ENCODE measurements around the gene BBIP1. TPM values are rescaled to one million over a fixed set of nuclear protein-coding genes. Genes with fewer than 3 reads are reported as not detected.

Gene BBIP1
- total and polyA plus RNA-seq, 9 of the 15 experiments (the other 6 are each of a cell fraction or from before 2014, with no cell fraction given) = 5.2 to 31.0 (median 19.4) TPM

DNA sequence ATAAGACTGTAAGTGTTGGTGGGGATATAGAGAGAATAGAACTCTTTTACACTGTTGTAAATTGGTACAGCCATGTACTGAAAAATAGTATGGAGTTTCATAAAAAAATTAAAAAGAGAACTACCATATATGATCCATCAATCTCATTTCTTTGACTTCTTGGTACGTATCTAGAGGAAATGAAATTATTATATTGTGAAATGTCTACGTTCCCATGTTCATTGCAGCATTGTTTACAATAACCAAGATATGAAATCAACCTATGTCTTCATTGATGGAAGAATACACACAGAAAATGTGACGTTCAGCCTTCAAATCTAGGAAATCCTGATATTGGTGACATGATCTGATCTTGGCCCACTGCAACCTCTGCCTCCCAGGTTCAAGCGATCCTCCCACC is 32.4 kb upstream of the BBIP1 start:
- peaks cover 3% of the 10 kb centered on the region; the same call in 1 of the 3 replicates for H3K36me3 ChIP-seq (ENCODE audit: control insufficient read depth, insufficient read depth, low read length)
- no peaks in the 10 kb centered on the region; a peak in 1 of 5 replicates for H3K4me1 ChIP-seq (replicated peaks in 1 of 2; ENCODE audit: control insufficient read depth in 2 of 2, insufficient read depth in 2 of 2, low read length in 2 of 2)
- TF ChIP-seq CEBPZ (IDR thresholded peaks at IDR 0.05; ENCODE audit: borderline replicate concordance, low read depth, low read length) (no peak), ZBTB17 (CRISPR knock-in tag; IDR thresholded peaks at IDR 0.05) (no peak), SETDB1 (IDR thresholded peaks at IDR 0.05; ENCODE audit: low read length) (no peak), ZNF79 (CRISPR knock-in tag; IDR thresholded peaks at IDR 0.05; ENCODE audit: low read depth) (no peak), MEIS2 (IDR thresholded peaks at IDR 0.05; ENCODE audit: partially characterized antibody) (no peak), ZSCAN29 (IDR thresholded peaks at IDR 0.05) (no peak), ZNF133 (CRISPR knock-in tag; IDR thresholded peaks at IDR 0.05) (no peak), SMAD2 (IDR thresholded peaks at IDR 0.05; ENCODE audit: low read depth, low read length) (no peak), RBFOX2 (IDR thresholded peaks at IDR 0.05; ENCODE audit: low read depth, low read length) (no peak), SNRNP70 (optimal IDR thresholded peaks at IDR 0.05; ENCODE audit: low read depth, low read length) (no peak), TBP (optimal IDR thresholded peaks at IDR 0.05; ENCODE audit: low read depth, low read length) (no peak), SNIP1 (IDR thresholded peaks at IDR 0.05; ENCODE audit: low read depth) (no peak)
- TF ChIP-seq, protein P1, sequence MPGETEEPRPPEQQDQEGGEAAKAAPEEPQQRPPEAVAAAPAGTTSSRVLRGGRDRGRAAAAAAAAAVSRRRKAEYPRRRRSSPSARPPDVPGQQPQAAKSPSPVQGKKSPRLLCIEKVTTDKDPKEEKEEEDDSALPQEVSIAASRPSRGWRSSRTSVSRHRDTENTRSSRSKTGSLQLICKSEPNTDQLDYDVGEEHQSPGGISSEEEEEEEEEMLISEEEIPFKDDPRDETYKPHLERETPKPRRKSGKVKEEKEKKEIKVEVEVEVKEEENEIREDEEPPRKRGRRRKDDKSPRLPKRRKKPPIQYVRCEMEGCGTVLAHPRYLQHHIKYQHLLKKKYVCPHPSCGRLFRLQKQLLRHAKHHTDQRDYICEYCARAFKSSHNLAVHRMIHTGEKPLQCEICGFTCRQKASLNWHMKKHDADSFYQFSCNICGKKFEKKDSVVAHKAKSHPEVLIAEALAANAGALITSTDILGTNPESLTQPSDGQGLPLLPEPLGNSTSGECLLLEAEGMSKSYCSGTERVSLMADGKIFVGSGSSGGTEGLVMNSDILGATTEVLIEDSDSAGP (CRISPR knock-in tag; IDR thresholded peaks at IDR 0.05) = no peak
- TF ChIP-seq, protein P2, sequence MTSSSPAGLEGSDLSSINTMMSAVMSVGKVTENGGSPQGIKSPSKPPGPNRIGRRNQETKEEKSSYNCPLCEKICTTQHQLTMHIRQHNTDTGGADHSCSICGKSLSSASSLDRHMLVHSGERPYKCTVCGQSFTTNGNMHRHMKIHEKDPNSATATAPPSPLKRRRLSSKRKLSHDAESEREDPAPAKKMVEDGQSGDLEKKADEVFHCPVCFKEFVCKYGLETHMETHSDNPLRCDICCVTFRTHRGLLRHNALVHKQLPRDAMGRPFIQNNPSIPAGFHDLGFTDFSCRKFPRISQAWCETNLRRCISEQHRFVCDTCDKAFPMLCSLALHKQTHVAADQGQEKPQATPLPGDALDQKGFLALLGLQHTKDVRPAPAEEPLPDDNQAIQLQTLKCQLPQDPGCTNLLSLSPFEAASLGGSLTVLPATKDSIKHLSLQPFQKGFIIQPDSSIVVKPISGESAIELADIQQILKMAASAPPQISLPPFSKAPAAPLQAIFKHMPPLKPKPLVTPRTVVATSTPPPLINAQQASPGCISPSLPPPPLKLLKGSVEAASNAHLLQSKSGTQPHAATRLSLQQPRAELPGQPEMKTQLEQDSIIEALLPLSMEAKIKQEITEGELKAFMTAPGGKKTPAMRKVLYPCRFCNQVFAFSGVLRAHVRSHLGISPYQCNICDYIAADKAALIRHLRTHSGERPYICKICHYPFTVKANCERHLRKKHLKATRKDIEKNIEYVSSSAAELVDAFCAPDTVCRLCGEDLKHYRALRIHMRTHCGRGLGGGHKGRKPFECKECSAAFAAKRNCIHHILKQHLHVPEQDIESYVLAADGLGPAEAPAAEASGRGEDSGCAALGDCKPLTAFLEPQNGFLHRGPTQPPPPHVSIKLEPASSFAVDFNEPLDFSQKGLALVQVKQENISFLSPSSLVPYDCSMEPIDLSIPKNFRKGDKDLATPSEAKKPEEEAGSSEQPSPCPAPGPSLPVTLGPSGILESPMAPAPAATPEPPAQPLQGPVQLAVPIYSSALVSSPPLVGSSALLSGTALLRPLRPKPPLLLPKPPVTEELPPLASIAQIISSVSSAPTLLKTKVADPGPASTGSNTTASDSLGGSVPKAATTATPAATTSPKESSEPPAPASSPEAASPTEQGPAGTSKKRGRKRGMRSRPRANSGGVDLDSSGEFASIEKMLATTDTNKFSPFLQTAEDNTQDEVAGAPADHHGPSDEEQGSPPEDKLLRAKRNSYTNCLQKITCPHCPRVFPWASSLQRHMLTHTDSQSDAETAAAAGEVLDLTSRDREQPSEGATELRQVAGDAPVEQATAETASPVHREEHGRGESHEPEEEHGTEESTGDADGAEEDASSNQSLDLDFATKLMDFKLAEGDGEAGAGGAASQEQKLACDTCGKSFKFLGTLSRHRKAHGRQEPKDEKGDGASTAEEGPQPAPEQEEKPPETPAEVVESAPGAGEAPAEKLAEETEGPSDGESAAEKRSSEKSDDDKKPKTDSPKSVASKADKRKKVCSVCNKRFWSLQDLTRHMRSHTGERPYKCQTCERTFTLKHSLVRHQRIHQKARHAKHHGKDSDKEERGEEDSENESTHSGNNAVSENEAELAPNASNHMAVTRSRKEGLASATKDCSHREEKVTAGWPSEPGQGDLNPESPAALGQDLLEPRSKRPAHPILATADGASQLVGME (CRISPR knock-in tag; IDR thresholded peaks at IDR 0.05) = no peak
- no peak overlapping the region for H3K27ac ChIP-seq (ENCODE audit: extremely low read depth, low read depth, low read length)
- no peak overlapping the region for H3K4me2 ChIP-seq (ENCODE audit: insufficient read depth, low read length)
- no peaks in the 10 kb centered on the region for H3K27me3 ChIP-seq (ENCODE audit: control insufficient read depth in 2 of 2, insufficient read depth in 2 of 2, low read length in 2 of 2)
- CTCF ChIA-PET (ENCODE audit: low intra/inter-chr PET ratio) = no interaction called here
- BruUV-seq (replicated peaks) = no TSS peak
- 80% methylated on average over 3 of the region's 4 CpGs for WGBS (ENCODE audit: insufficient coverage, low coverage, missing lambda C conversion rate)
- DNase-seq (ENCODE audit: extremely low read depth in 1 of 4, low spot score in 3 of 4) (no peak), FAIRE-seq (no peak), ATAC-seq (no peak)
- H4K20me1 ChIP-seq (replicated peaks; ENCODE audit: control insufficient read depth, insufficient read depth, low read length) = 0 out of 2 replicates have a peak, but pooled peaks cover 3% of the 10 kb centered on the region
- peaks cover 25% of the 10 kb centered on the region; the same call in 2 of the 3 replicates for H3K79me2 ChIP-seq (ENCODE audit: control insufficient read depth, insufficient read depth, low read length)
- H3K9ac ChIP-seq (ENCODE audit: insufficient read depth in 1 of 2, low read depth in 2 of 2, low read length in 2 of 2) = no peak overlapping the region
- no peaks in the 10 kb centered on the region for H3K9me1 ChIP-seq (ENCODE audit: control insufficient read depth, insufficient read depth, low read length)
- no peaks in the 10 kb centered on the region for H3K9me3 ChIP-seq (replicated peaks; ENCODE audit: control insufficient read depth, insufficient read depth, low read depth, low read length)
- POLR2A ChIA-PET = no interaction called here
- in situ Hi-C loops (cut with MboI) = no loop called here
- no peak overlapping the region for H3K4me3 ChIP-seq
- intact Hi-C loops (cut with micrococcal nuclease) = no loop called here
- H2AFZ ChIP-seq (ENCODE audit: low read depth, low read length) = no peak overlapping the region

Data from K562 (cell line).